Left lung (tissue), 10 donors: ENCODE measurements around the gene IL19. TPM values are rescaled to one million over a fixed set of nuclear protein-coding genes. Genes with fewer than 3 reads are reported as not detected.
"Not testable (repeated sequence)": the region's sequence is repeated elsewhere in the genome, so short reads cannot be mapped to it uniquely, and the experiment has no call there.

Experiments used
- ATAC-seq: fragments of 200-7000 bp; cut with Tn5 transposase; one replicate; pipeline ENCODE4 v1.9.1; 2020; ENCODE audit warnings: moderate library complexity
- DNase-seq, 4 donors: peaks; one replicate each; pipeline ENCODE4 v3.0.0-alpha.2; 2013 to 2020
- H3K27ac ChIP-seq, 2 donors: fragments of 200-600 bp; sonication (generic) in 1 of 2; one replicate each; pipeline versions ENCODE4 v1.5.0 to v1.8.0; 2020 to 2021
- H3K27me3 ChIP-seq, 2 donors: fragments of 200-600 bp; sonication (generic) in 1 of 2; one replicate each; pipeline versions ENCODE4 v1.5.0 to v1.8.0; 2020 to 2021
- H3K36me3 ChIP-seq, 2 donors: fragments of 200-600 bp; sonication (generic) in 1 of 2; one replicate each; pipeline versions ENCODE4 v1.5.0 to v1.8.0; 2020 to 2021
- H3K4me1 ChIP-seq, 2 donors: fragments of 200-600 bp; one replicate each; pipeline ENCODE4 v1.8.0; 2021
- H3K4me3 ChIP-seq, 2 donors: fragments of 200-600 bp; sonication (generic) in 1 of 2; one replicate each; pipeline versions ENCODE4 v1.5.0 to v1.8.0; 2020 to 2021; ENCODE audit warnings: mild to moderate bottlenecking in 1 of 2
- H3K9me3 ChIP-seq, 2 donors: fragments of 200-600 bp; sonication (generic) in 1 of 2; one replicate each; pipeline versions ENCODE4 v1.5.0 to v1.8.0; 2020 to 2021
- CTCF ChIP-seq, 2 donors: fragments of 200-600 bp; sonication (generic) in 1 of 2; IDR thresholded peaks; one replicate each; pipeline versions ENCODE4 v1.5.0 to v1.8.0; 2021; ENCODE audit warnings: antibody characterized with exemption in 2 of 2
- intact Hi-C, 2 donors: fragments of 100-400 bp; cut with DNase I; formaldehyde crosslinking; loops; one replicate each; pipeline versions ENCODE4 v1.11.2 to v1.14.2; 2022
- polyA plus RNA-seq, 6 donors: library from polyadenylated mRNA; unstranded; fragments of 120-200 nt; gene quantifications; one replicate each; pipeline ENCODE4 v1.2.1, GENCODE V29; 2013; ENCODE audit not compliant: insufficient read length in 6 of 6
- total RNA-seq, 2 donors: library from RNA; stranded (reverse); fragmentation: NEBNext Ultra II Directional; extraction: Animal tissue kit (Norgen Biotek cat#: 25700); gene quantifications; one replicate each; pipeline ENCODE4 v1.2.1, GENCODE V29; 2021
- donor health status: DM: no; HTN: yes; CAD: no.
- donor health status: DM: no; HTN: no; CAD: no.

Gene IL19
- total and polyA plus RNA-seq, 8 donors, result not detected

GRCh38 chr1:206774093-206774492 is 3.5 kb downstream of the IL19 start:
- no peak overlapping the region for H3K27ac ChIP-seq
- H3K4me1 ChIP-seq, result peaks cover 2 to 58% of the 10 kb centered on the region in 2 donors
- no peak overlapping the region for H3K4me3 ChIP-seq
- intact Hi-C loops, result no loop called here
- ATAC-seq (no peak), DNase-seq (no peak)
- H3K27me3 ChIP-seq, result peaks cover 0 to 4% of the 10 kb centered on the region in 2 donors
- no peaks in the 10 kb centered on the region for H3K9me3 ChIP-seq
- no peaks in the 10 kb centered on the region for H3K36me3 ChIP-seq
- TF ChIP-seq CTCF (IDR thresholded peaks at IDR 0.05), result no peak

GRCh38 chr1:206776229-206776628 is 5.7 kb downstream of the IL19 start:
- no peaks in the 10 kb centered on the region for H3K9me3 ChIP-seq
- TF ChIP-seq CTCF (IDR thresholded peaks at IDR 0.05), result no peak
- no peak overlapping the region for H3K27ac ChIP-seq
- ATAC-seq (peak; percentile 67), DNase-seq (peak in 1 of 4 donors; percentile 63)
- H3K4me1 ChIP-seq, result peaks cover 0 to 45% of the 10 kb centered on the region in 2 donors
- no peak overlapping the region for H3K4me3 ChIP-seq
- no peaks in the 10 kb centered on the region for H3K36me3 ChIP-seq
- intact Hi-C loops, result no loop called here
- peaks cover 0 to 4% of the 10 kb centered on the region in 2 donors for H3K27me3 ChIP-seq

- intact Hi-C loops, result no loop called here
- ATAC-seq (no peak), DNase-seq (no peak)
- Histone ChIP-seq H3K9me3 (no peaks in the 10 kb centered on the region), H3K4me3 (no peak overlapping the region), H3K36me3 (no peaks in the 10 kb centered on the region), H3K27ac (no peak overlapping the region), H3K27me3 (peaks cover 0 to 4% of the 10 kb centered on the region in 2 donors), H3K4me1 (peaks cover 0 to 29% of the 10 kb centered on the region in 2 donors)
- TF ChIP-seq CTCF (IDR thresholded peaks at IDR 0.05), result no peak
Observed at GRCh38 chr1:206778031-206778430, 7.5 kb downstream of the IL19 start.

GRCh38 chr1:206778911-206779310 is 8.3 kb downstream of the IL19 start:
- H3K36me3 ChIP-seq, H3K4me3 ChIP-seq, DNase-seq, H3K27me3 ChIP-seq, ATAC-seq, intact Hi-C loops, H3K9me3 ChIP-seq, H3K27ac ChIP-seq: not testable (repeated sequence)
- peaks cover 0 to 22% of the 10 kb centered on the region in 2 donors for H3K4me1 ChIP-seq

GRCh38 chr1:206779638-206780037 is 9.1 kb downstream of the IL19 start:
- TF ChIP-seq CTCF (IDR thresholded peaks at IDR 0.05), result no peak
- ATAC-seq (peak; percentile 43), DNase-seq (no peak)
- intact Hi-C loops, result no loop called here
- H3K27ac ChIP-seq, result peak overlapping the region in 1 of 2 donors; percentile 5
- no peaks in the 10 kb centered on the region for H3K27me3 ChIP-seq
- peaks cover 0 to 15% of the 10 kb centered on the region in 2 donors for H3K4me1 ChIP-seq
- no peak overlapping the region for H3K4me3 ChIP-seq
- H3K36me3 ChIP-seq, result no peaks in the 10 kb centered on the region
- H3K9me3 ChIP-seq, result no peaks in the 10 kb centered on the region

GRCh38 chr1:206782448-206782847 is 11.9 kb downstream of the IL19 start:
- Histone ChIP-seq H3K9me3 (no peaks in the 10 kb centered on the region), H3K36me3 (no peaks in the 10 kb centered on the region), H3K4me3 (no peak overlapping the region), H3K27me3 (no peaks in the 10 kb centered on the region), H3K27ac (no peak overlapping the region), H3K4me1 (peaks cover 0 to 14% of the 10 kb centered on the region in 2 donors)
- intact Hi-C loops, result no loop called here
- TF ChIP-seq CTCF (IDR thresholded peaks at IDR 0.05), result no peak
- no peak for ATAC-seq
- DNase-seq, result no peak
